Esophagus squamous epithelium (tissue), 5 donors: ENCODE measurements around the gene GALNT2. TPM values are rescaled to one million over a fixed set of nuclear protein-coding genes. Genes with fewer than 3 reads are reported as not detected.

Source experiments
- DNase-seq: peaks from one replicate; lab custom pipeline; 2025; lab: John Stamatoyannopoulos, UW
- H3K27ac ChIP-seq, 4 donors: fragments of 200-600 bp; sonication (generic); one replicate each; pipeline ENCODE4 v1.5.1; 2016 to 2019; ENCODE audit warnings: mild to moderate bottlenecking in 1 of 4
- H3K27me3 ChIP-seq, 4 donors: fragments of 200-600 bp; sonication (generic); 1 replicate in 3 of 4; 2 replicates in 1 of 4; pipeline versions ENCODE4 v1.5.1 to v1.6.0; 2017 to 2021; ENCODE audit warnings: antibody characterized with exemption in 1 of 4
- H3K36me3 ChIP-seq, 3 donors: fragments of 200-600 bp; sonication (generic); one replicate each; pipeline ENCODE4 v1.5.1; 2016 to 2019
- H3K4me1 ChIP-seq, 3 donors: fragments of 200-600 bp; sonication (generic); one replicate each; pipeline ENCODE4 v1.5.1; 2017 to 2019
- H3K4me3 ChIP-seq, 4 donors: fragments of 200-600 bp; sonication (generic); 1 replicate in 3 of 4; 2 replicates in 1 of 4; pipeline ENCODE4 v1.5.1; 2016 to 2019; ENCODE audit warnings: mild to moderate bottlenecking in 2 of 4, moderate library complexity in 1 of 4
- H3K9me3 ChIP-seq, 3 donors: fragments of 200-600 bp; sonication (generic); one replicate each; pipeline ENCODE4 v1.5.1; 2016 to 2019
- CTCF ChIP-seq, 6 experiments: fragments of 450-650 bp in 4 of 6; fragments of 200-600 bp in 2 of 6; sonication (generic) in 2 of 6; IDR thresholded peaks; one replicate each; pipeline ENCODE4 v1.5.1; 2016 to 2019; ENCODE audit warnings: antibody characterized with exemption in 6 of 6, mild to moderate bottlenecking in 4 of 6, moderate library complexity in 4 of 6
- POLR2A ChIP-seq, 4 donors: fragments of 450-650 bp; IDR thresholded peaks; one replicate each; pipeline ENCODE4 v1.6.1; 2017; ENCODE audit warnings: antibody characterized with exemption in 4 of 4, mild to moderate bottlenecking in 4 of 4, moderate library complexity in 3 of 4
- WGBS, 2 donors: methylation state at CpG; one replicate each; pipeline ENCODE4 v1.1.5; 2018; 5-methylcytosine and 5-hydroxymethylcytosine counted together
- intact Hi-C: fragments of 100-400 bp; cut with DNase I; formaldehyde crosslinking; loops from one replicate; pipeline ENCODE4 v1.15.0; 2022
- total RNA-seq, 4 donors: library from RNA; depleted of rRNA; stranded (reverse); fragments of >200 nt; gene quantifications; one replicate each; pipeline ENCODE4 v1.1.0, GENCODE V29; 2016
- donor health status: DM: yes; HTN: yes; CAD: no.

The GALNT2 gene
- total RNA-seq, 4 donors from 2014 or later: 25.8 to 36.2 (median 31.0) TPM

- intact Hi-C loops: no loop called here
- Histone ChIP-seq H3K4me1 (peaks cover 0 to 20% (median 6%) of the 10 kb centered on the region in 3 donors), H3K4me3 (no peak overlapping the region), H3K9me3 (no peaks in the 10 kb centered on the region), H3K27me3 (no peaks in the 10 kb centered on the region), H3K27ac (no peak overlapping the region), H3K36me3 (peaks cover 6 to 73% (median 28%) of the 10 kb centered on the region in 3 donors)
- DNase-seq: no peak
- WGBS, 2 donors: 93 to 95% methylated on average over 12 to 17 of the region's 17 CpGs
- TF ChIP-seq POLR2A (IDR thresholded peaks at IDR 0.05) (no peak), CTCF (IDR thresholded peaks at IDR 0.05) (no peak)
Observed at GRCh38 chr1:230265200-230266115, 198.4 kb downstream of the GALNT2 start.

- H3K27me3 ChIP-seq: no peaks in the 10 kb centered on the region
- WGBS, 2 donors: 21% methylated on average over 2 of the region's 2 CpGs; no CpG with 5 or more reads in 1 of the 2 donors
- H3K36me3 ChIP-seq: peaks cover 8 to 79% (median 28%) of the 10 kb centered on the region in 3 donors
- DNase-seq: no peak
- intact Hi-C loops: no loop called here
- no peak overlapping the region for H3K27ac ChIP-seq
- no peak overlapping the region for H3K4me3 ChIP-seq
- H3K9me3 ChIP-seq: no peaks in the 10 kb centered on the region
- H3K4me1 ChIP-seq: peaks cover 0 to 28% (median 7%) of the 10 kb centered on the region in 3 donors
- no peak for TF ChIP-seq CTCF (IDR thresholded peaks at IDR 0.05)
- TF ChIP-seq POLR2A (IDR thresholded peaks at IDR 0.05): no peak
Observed at GRCh38 chr1:230266456-230266855, 199.4 kb downstream of the GALNT2 start.

GRCh38 chr1:230267338-230268065 is 200.5 kb downstream of the GALNT2 start:
- Histone ChIP-seq H3K9me3 (no peaks in the 10 kb centered on the region), H3K4me3 (no peak overlapping the region), H3K36me3 (peaks cover 12 to 79% (median 25%) of the 10 kb centered on the region in 3 donors), H3K27ac (no peak overlapping the region), H3K4me1 (peaks cover 0 to 34% (median 7%) of the 10 kb centered on the region in 3 donors), H3K27me3 (no peaks in the 10 kb centered on the region)
- no peak for DNase-seq
- TF ChIP-seq POLR2A (IDR thresholded peaks at IDR 0.05) (no peak), CTCF (IDR thresholded peaks at IDR 0.05) (no peak)
- WGBS, 2 donors: 64 to 79% methylated on average over 9 to 10 of the region's 17 CpGs
- intact Hi-C loops: no loop called here

- Histone ChIP-seq H3K27me3 (no peaks in the 10 kb centered on the region), H3K27ac (no peak overlapping the region), H3K9me3 (no peaks in the 10 kb centered on the region), H3K4me1 (peaks cover 0 to 40% (median 7%) of the 10 kb centered on the region in 3 donors), H3K36me3 (peaks cover 8 to 74% (median 15%) of the 10 kb centered on the region in 3 donors), H3K4me3 (no peak overlapping the region)
- no peak for DNase-seq
- TF ChIP-seq POLR2A (IDR thresholded peaks at IDR 0.05) (no peak), CTCF (IDR thresholded peaks at IDR 0.05) (peak in 5 of 6 experiments; percentile 23 to 51 (median 33))
- intact Hi-C loops: no loop called here
- 64 to 74% methylated on average over 6 to 13 of the region's 19 CpGs for WGBS, 2 donors
Observed at GRCh38 chr1:230268371-230269170, 201.5 kb downstream of the GALNT2 start.
